ENCODE results near the gene TRAPPC2. TPM values are rescaled to one million over a fixed set of nuclear protein-coding genes. Genes with fewer than 3 reads are reported as not detected.
A peak's percentile ranks its signal among the peaks of the same experiment; 100 is the strongest.

Gene TRAPPC2
- polyA plus RNA-seq, 1 of the 3 experiments (the other 2 are of a cell fraction), result 10.4 TPM

GRCh38 chrX:13741695-13742094 lies 7.3 kb upstream of the TRAPPC2 start:
- no peak overlapping the region for H3K4me2 ChIP-seq
- H3K27me3 ChIP-seq (ENCODE audit: insufficient read depth), result no peaks in the 10 kb centered on the region
- no peaks in the 10 kb centered on the region for H3K9me2 ChIP-seq
- H3K4me1 ChIP-seq (ENCODE audit: control insufficient read depth in 1 of 2, insufficient read depth in 2 of 2, low read depth in 1 of 2, low read length in 1 of 2), result no peaks in the 10 kb centered on the region
- ChIA-PET POLR2A (no interaction called here), CTCF (interaction anchor here (0.9 to 1.5 kb wide), 2 partner anchors 10 to 290 kb away, joined by 3 read pairs; no protein-coding TSS in a partner anchor)
- no peak overlapping the region for H3K4me3 ChIP-seq (ENCODE audit: low read depth in 2 of 2, low read length in 1 of 2)
- no peak for DNase-seq
- no peaks in the 10 kb centered on the region for H3K79me2 ChIP-seq (ENCODE audit: insufficient read depth)
- H4K20me1 ChIP-seq (ENCODE audit: insufficient read depth), result no peaks in the 10 kb centered on the region
- no peak overlapping the region for H2AFZ ChIP-seq (ENCODE audit: low read depth)
- peaks cover 50 to 56% of the 10 kb centered on the region in 2 experiments for H3K36me3 ChIP-seq (replicated peaks in 1 of 2; ENCODE audit: control insufficient read depth in 1 of 2, insufficient read depth in 2 of 2, low read length in 1 of 2)
- no peaks in the 10 kb centered on the region for H3F3A ChIP-seq (replicated peaks; ENCODE audit: insufficient read depth)
- WGBS (ENCODE audit: low lambda C conversion rate), result 76% methylated on average over 6 of the region's 6 CpGs
- H3K9ac ChIP-seq, result no peak overlapping the region
- TF ChIP-seq GABPA (IDR thresholded peaks at IDR 0.05; ENCODE audit: low read depth) (no peak), USF2 (IDR thresholded peaks at IDR 0.05; ENCODE audit: borderline replicate concordance, low read depth, low read length) (no peak), TEAD4 (IDR thresholded peaks at IDR 0.05; ENCODE audit: borderline replicate concordance, insufficient read depth) (no peak), ELF1 (IDR thresholded peaks at IDR 0.05) (no peak), USF1 (IDR thresholded peaks at IDR 0.05; ENCODE audit: borderline replicate concordance, low read depth) (no peak), POLR2AphosphoS5 (IDR thresholded peaks at IDR 0.05; ENCODE audit: low read depth, low read length) (no peak), EZH2phosphoT487 (IDR thresholded peaks at IDR 0.05; ENCODE audit: borderline replicate concordance, low read depth) (no peak), SMC3 (IDR thresholded peaks at IDR 0.05; ENCODE audit: low read depth, low read length) (no peak)
- H3K9me3 ChIP-seq, result no peaks in the 10 kb centered on the region
- H3K27ac ChIP-seq (ENCODE audit: low read depth in 2 of 2, low read length in 1 of 2), result no peak overlapping the region

GRCh38 chrX:13733506-13733905 lies 914 bp downstream of the TRAPPC2 start:
- H3F3A ChIP-seq (replicated peaks; ENCODE audit: insufficient read depth), result no peaks in the 10 kb centered on the region
- peaks cover 4 to 19% of the 10 kb centered on the region in 2 experiments; a peak in 3 of 4 replicates for H3K4me1 ChIP-seq (ENCODE audit: control insufficient read depth in 1 of 2, insufficient read depth in 2 of 2, low read depth in 1 of 2, low read length in 1 of 2)
- H3K27me3 ChIP-seq (ENCODE audit: insufficient read depth), result no peaks in the 10 kb centered on the region
- no peaks in the 10 kb centered on the region for H3K9me2 ChIP-seq
- POLR2A ChIA-PET, result interaction anchor here (0.8 to 2.0 kb wide), 3 partner anchors 12 to 296 kb away, joined by 3 to 13 read pairs (median 8); partner anchors contain the start of genes GEMIN8 and RAB9A
- WGBS (ENCODE audit: low lambda C conversion rate), result 13% methylated on average over 4 of the region's 4 CpGs
- H3K4me3 ChIP-seq (ENCODE audit: low read depth in 2 of 2, low read length in 1 of 2), result peak overlapping the region; percentile 85 to 95
- TF ChIP-seq GABPA (IDR thresholded peaks at IDR 0.05; ENCODE audit: low read depth) (no peak), EP300 (IDR thresholded peaks at IDR 0.05; ENCODE audit: borderline replicate concordance in 1 of 2, low read depth in 1 of 2, low read length in 1 of 2) (no peak), FOXJ3 (CRISPR knock-in tag; IDR thresholded peaks at IDR 0.05) (no peak), NFIC (IDR thresholded peaks at IDR 0.05; ENCODE audit: borderline replicate concordance) (no peak), USF1 (IDR thresholded peaks at IDR 0.05; ENCODE audit: borderline replicate concordance, low read depth) (no peak), JUND (IDR thresholded peaks at IDR 0.05) (no peak), RXRA (IDR thresholded peaks at IDR 0.05; ENCODE audit: borderline replicate concordance, low read depth) (no peak), REST (IDR thresholded peaks at IDR 0.05; ENCODE audit: low read depth, low read length) (no peak)
- H3K79me2 ChIP-seq (ENCODE audit: insufficient read depth), result peaks cover 70% of the 10 kb centered on the region
- no peaks in the 10 kb centered on the region for H4K20me1 ChIP-seq (ENCODE audit: insufficient read depth)
- peak overlapping the region; percentile 89 for H3K4me2 ChIP-seq
- H3K36me3 ChIP-seq (replicated peaks in 1 of 2; ENCODE audit: control insufficient read depth in 1 of 2, insufficient read depth in 2 of 2, low read length in 1 of 2), result peaks cover 15 to 22% of the 10 kb centered on the region in 2 experiments
- CTCF ChIA-PET, result interaction anchor here (1.7 kb wide), 1 partner anchor 13 kb away, joined by 6 read pairs; no protein-coding TSS in a partner anchor
- peak overlapping the region in 1 of 2 experiments; percentile 86; a peak in 1 of 4 replicates for H3K27ac ChIP-seq (ENCODE audit: low read depth in 2 of 2, low read length in 1 of 2)
- no peak overlapping the region; the same call in 1 of the 2 replicates for H2AFZ ChIP-seq (ENCODE audit: low read depth)
- no peaks in the 10 kb centered on the region for H3K9me3 ChIP-seq
- H3K9ac ChIP-seq, result peak overlapping the region; percentile 95
- no peak for DNase-seq
